ENCODE measurements around the gene TTLL1. TPM values are rescaled to one million over a fixed set of nuclear protein-coding genes. Genes with fewer than 3 reads are reported as not detected.

Gene TTLL1
- total and polyA plus RNA-seq, 9 of the 15 experiments (the other 6 are each of a cell fraction or from before 2014, with no cell fraction given), result 0.06 to 0.85 (median 0.17) TPM

DNA sequence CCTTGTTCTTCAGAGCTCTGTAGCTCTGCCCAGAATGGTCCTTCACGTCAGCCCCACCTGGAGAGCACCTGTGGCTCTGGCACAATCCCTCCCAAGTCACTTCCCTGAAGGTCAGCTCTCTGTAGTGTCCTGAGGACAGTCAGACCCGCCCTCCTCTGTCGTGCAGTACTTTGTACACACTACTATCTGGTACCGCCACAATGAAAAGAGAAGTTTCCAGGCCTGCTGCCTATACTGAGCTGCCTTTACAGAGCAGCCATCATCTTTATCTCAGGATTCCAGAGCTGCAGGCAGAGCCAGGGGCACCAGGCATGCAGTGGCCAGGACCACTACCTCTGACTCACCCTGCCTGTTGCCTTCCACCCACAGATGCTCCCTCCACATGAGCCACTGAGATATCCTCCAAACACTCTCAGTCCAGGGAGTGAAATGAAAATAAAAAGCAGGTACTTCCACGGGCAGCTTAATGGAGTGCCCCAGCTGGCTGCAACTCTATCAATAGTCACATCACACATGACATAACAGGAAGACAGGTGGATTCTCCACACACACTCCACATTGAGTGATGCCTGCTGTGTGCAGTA lies 81.6 kb downstream of the TTLL1 start (continued):
- TF ChIP-seq HMG20B (CRISPR knock-in tag; IDR thresholded peaks at IDR 0.05) (no peak), POLR3G (IDR thresholded peaks at IDR 0.05; ENCODE audit: extremely low read depth, insufficient read length, insufficient replicate concordance) (no peak), CBFB (CRISPR knock-in tag; IDR thresholded peaks at IDR 0.05) (no peak), HDAC3 (IDR thresholded peaks at IDR 0.05; ENCODE audit: borderline replicate concordance, partially characterized antibody) (peak; percentile 60), MAFK (IDR thresholded peaks at IDR 0.05; ENCODE audit: low read length) (no peak), ZNF77 (CRISPR knock-in tag; IDR thresholded peaks at IDR 0.05) (no peak), ZKSCAN1 (IDR thresholded peaks at IDR 0.05; ENCODE audit: low read depth, low read length) (peak; percentile 74), HSF4 (CRISPR knock-in tag; IDR thresholded peaks at IDR 0.05; ENCODE audit: borderline replicate concordance) (no peak)
- TF ChIP-seq, protein P1, sequence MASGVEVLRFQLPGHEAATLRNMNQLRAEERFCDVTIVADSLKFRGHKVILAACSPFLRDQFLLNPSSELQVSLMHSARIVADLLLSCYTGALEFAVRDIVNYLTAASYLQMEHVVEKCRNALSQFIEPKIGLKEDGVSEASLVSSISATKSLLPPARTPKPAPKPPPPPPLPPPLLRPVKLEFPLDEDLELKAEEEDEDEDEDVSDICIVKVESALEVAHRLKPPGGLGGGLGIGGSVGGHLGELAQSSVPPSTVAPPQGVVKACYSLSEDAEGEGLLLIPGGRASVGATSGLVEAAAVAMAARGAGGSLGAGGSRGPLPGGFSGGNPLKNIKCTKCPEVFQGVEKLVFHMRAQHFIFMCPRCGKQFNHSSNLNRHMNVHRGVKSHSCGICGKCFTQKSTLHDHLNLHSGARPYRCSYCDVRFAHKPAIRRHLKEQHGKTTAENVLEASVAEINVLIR (CRISPR knock-in tag; IDR thresholded peaks at IDR 0.05), result no peak
- TF ChIP-seq, protein P2, sequence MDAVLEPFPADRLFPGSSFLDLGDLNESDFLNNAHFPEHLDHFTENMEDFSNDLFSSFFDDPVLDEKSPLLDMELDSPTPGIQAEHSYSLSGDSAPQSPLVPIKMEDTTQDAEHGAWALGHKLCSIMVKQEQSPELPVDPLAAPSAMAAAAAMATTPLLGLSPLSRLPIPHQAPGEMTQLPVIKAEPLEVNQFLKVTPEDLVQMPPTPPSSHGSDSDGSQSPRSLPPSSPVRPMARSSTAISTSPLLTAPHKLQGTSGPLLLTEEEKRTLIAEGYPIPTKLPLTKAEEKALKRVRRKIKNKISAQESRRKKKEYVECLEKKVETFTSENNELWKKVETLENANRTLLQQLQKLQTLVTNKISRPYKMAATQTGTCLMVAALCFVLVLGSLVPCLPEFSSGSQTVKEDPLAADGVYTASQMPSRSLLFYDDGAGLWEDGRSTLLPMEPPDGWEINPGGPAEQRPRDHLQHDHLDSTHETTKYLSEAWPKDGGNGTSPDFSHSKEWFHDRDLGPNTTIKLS (IDR thresholded peaks at IDR 0.05; ENCODE audit: borderline replicate concordance, low read depth), result no peak
- TF ChIP-seq, protein P3, sequence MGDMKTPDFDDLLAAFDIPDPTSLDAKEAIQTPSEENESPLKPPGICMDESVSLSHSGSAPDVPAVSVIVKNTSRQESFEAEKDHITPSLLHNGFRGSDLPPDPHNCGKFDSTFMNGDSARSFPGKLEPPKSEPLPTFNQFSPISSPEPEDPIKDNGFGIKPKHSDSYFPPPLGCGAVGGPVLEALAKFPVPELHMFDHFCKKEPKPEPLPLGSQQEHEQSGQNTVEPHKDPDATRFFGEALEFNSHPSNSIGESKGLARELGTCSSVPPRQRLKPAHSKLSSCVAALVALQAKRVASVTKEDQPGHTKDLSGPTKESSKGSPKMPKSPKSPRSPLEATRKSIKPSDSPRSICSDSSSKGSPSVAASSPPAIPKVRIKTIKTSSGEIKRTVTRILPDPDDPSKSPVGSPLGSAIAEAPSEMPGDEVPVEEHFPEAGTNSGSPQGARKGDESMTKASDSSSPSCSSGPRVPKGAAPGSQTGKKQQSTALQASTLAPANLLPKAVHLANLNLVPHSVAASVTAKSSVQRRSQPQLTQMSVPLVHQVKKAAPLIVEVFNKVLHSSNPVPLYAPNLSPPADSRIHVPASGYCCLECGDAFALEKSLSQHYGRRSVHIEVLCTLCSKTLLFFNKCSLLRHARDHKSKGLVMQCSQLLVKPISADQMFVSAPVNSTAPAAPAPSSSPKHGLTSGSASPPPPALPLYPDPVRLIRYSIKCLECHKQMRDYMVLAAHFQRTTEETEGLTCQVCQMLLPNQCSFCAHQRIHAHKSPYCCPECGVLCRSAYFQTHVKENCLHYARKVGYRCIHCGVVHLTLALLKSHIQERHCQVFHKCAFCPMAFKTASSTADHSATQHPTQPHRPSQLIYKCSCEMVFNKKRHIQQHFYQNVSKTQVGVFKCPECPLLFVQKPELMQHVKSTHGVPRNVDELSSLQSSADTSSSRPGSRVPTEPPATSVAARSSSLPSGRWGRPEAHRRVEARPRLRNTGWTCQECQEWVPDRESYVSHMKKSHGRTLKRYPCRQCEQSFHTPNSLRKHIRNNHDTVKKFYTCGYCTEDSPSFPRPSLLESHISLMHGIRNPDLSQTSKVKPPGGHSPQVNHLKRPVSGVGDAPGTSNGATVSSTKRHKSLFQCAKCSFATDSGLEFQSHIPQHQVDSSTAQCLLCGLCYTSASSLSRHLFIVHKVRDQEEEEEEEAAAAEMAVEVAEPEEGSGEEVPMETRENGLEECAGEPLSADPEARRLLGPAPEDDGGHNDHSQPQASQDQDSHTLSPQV (IDR thresholded peaks at IDR 0.05), result no peak
- TF ChIP-seq, protein P4, sequence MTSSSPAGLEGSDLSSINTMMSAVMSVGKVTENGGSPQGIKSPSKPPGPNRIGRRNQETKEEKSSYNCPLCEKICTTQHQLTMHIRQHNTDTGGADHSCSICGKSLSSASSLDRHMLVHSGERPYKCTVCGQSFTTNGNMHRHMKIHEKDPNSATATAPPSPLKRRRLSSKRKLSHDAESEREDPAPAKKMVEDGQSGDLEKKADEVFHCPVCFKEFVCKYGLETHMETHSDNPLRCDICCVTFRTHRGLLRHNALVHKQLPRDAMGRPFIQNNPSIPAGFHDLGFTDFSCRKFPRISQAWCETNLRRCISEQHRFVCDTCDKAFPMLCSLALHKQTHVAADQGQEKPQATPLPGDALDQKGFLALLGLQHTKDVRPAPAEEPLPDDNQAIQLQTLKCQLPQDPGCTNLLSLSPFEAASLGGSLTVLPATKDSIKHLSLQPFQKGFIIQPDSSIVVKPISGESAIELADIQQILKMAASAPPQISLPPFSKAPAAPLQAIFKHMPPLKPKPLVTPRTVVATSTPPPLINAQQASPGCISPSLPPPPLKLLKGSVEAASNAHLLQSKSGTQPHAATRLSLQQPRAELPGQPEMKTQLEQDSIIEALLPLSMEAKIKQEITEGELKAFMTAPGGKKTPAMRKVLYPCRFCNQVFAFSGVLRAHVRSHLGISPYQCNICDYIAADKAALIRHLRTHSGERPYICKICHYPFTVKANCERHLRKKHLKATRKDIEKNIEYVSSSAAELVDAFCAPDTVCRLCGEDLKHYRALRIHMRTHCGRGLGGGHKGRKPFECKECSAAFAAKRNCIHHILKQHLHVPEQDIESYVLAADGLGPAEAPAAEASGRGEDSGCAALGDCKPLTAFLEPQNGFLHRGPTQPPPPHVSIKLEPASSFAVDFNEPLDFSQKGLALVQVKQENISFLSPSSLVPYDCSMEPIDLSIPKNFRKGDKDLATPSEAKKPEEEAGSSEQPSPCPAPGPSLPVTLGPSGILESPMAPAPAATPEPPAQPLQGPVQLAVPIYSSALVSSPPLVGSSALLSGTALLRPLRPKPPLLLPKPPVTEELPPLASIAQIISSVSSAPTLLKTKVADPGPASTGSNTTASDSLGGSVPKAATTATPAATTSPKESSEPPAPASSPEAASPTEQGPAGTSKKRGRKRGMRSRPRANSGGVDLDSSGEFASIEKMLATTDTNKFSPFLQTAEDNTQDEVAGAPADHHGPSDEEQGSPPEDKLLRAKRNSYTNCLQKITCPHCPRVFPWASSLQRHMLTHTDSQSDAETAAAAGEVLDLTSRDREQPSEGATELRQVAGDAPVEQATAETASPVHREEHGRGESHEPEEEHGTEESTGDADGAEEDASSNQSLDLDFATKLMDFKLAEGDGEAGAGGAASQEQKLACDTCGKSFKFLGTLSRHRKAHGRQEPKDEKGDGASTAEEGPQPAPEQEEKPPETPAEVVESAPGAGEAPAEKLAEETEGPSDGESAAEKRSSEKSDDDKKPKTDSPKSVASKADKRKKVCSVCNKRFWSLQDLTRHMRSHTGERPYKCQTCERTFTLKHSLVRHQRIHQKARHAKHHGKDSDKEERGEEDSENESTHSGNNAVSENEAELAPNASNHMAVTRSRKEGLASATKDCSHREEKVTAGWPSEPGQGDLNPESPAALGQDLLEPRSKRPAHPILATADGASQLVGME (CRISPR knock-in tag; IDR thresholded peaks at IDR 0.05), result no peak
- TF ChIP-seq, protein P5, sequence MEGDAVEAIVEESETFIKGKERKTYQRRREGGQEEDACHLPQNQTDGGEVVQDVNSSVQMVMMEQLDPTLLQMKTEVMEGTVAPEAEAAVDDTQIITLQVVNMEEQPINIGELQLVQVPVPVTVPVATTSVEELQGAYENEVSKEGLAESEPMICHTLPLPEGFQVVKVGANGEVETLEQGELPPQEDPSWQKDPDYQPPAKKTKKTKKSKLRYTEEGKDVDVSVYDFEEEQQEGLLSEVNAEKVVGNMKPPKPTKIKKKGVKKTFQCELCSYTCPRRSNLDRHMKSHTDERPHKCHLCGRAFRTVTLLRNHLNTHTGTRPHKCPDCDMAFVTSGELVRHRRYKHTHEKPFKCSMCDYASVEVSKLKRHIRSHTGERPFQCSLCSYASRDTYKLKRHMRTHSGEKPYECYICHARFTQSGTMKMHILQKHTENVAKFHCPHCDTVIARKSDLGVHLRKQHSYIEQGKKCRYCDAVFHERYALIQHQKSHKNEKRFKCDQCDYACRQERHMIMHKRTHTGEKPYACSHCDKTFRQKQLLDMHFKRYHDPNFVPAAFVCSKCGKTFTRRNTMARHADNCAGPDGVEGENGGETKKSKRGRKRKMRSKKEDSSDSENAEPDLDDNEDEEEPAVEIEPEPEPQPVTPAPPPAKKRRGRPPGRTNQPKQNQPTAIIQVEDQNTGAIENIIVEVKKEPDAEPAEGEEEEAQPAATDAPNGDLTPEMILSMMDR (IDR thresholded peaks at IDR 0.05 in 2 of 3, conservative IDR thresholded peaks at IDR 0.05 in 1 of 3; ENCODE audit: insufficient read depth in 2 of 3, low read depth in 1 of 3, low read length in 3 of 3), result no peak

Measured in K562 (cell line).